Mononuclear cell (primary cell): Measurements from ENCODE around the gene DPP7. TPM values are rescaled to one million over a fixed set of nuclear protein-coding genes. Genes with fewer than 3 reads are reported as not detected.

ENCODE experiments used
- H3K27me3 ChIP-seq: 2 replicates; pipeline ENCODE4 v1.6.0; 2011; ENCODE audit warnings: low read length, control low read depth; ENCODE audit not compliant: insufficient read depth
- H3K4me1 ChIP-seq: 2 replicates; pipeline ENCODE4 v1.5.1; 2011; ENCODE audit warnings: mild to moderate bottlenecking, low read length, control low read depth; ENCODE audit not compliant: insufficient read depth
- H3K4me3 ChIP-seq: 2 replicates; pipeline ENCODE4 v1.5.1; 2011; ENCODE audit warnings: mild to moderate bottlenecking, low read length, moderate library complexity
- H3K9me3 ChIP-seq: 2 replicates; pipeline ENCODE4 v1.5.1; 2011; ENCODE audit warnings: low read depth, mild to moderate bottlenecking, control low read depth, low read length
- total RNA-seq: library from RNA; depleted of rRNA; stranded (reverse); fragments of >200 nt; gene quantifications from one replicate; pipeline ENCODE4 v1.2.3, GENCODE V29; 2012

DPP7 gene
- 86.9 TPM for total RNA-seq

DNA sequence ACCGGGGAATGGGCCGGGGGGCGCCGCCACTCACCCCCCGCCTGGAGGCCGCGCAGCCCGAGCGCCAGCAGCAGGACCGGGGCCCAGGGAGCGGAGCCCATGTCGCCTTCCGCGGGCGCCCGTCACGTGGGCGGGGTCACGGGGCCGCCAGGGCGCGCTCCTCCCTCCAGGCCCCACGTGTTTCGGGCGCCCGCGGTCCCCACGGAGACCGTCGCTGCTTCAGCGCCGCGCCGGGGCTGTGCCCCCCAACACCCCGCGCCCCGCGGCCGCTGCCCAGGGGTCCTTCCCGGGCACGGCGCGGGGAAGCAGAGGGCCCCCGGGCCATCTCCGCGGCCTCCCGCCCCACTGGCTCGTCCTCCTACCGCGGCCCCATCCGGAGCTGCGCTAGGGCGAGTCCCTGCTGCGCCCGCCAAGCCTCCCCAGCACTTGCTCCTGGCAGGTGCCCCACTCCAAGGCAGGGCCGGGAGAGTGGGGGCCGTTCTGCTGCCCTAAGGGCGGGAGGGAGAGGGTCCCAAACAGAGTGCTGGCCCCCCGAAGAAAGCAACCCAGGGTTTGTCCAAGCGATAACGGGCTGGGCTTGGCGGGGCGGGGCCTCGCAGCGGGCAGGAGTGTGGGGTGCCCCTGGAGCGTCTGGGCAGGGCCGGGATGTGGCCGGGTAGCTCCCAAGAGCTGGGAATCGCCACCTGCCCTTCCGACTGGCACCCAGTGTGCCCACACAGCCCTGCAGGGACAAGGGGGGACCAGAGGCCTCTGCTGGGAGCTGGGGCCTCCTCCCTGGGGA is at the start of gene DPP7:
Gene DPP7 (minus strand): TSS at position 121 of the 781 bp plus-strand sequence. CDS start 20 bp downstream, at position 101.
- H3K27me3 ChIP-seq = no peaks in the 10 kb centered on the region
- H3K9me3 ChIP-seq = no peaks in the 10 kb centered on the region
- peak within 1 kb of the TSS; percentile 39 for H3K4me3 ChIP-seq
- H3K4me1 ChIP-seq = peaks cover 14% of the 10 kb centered on the region

DNA sequence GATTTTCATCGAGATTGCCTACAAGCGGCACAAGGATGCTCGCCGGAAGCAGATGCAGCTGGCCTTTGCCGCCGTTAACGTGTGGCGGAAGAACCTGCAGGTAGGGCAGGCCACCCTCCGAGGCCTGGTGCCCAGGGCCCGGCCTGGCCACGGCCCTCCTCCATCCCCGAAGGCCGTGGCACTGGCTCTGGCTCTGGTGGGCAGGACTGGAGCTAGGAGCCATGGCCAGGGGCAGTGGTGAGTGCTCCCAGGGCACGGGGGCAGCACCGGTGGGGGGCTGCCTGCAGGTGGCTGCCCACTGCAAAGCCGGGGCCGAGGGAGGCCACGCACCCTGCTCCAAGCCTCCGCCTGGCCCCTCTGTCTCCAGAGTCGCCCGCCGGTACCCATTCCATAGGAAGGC is 49.3 kb upstream of the DPP7 start:
- peaks cover 27% of the 10 kb centered on the region for H3K27me3 ChIP-seq
- no peak overlapping the region for H3K4me3 ChIP-seq
- no peaks in the 10 kb centered on the region for H3K4me1 ChIP-seq
- no peaks in the 10 kb centered on the region for H3K9me3 ChIP-seq

DNA sequence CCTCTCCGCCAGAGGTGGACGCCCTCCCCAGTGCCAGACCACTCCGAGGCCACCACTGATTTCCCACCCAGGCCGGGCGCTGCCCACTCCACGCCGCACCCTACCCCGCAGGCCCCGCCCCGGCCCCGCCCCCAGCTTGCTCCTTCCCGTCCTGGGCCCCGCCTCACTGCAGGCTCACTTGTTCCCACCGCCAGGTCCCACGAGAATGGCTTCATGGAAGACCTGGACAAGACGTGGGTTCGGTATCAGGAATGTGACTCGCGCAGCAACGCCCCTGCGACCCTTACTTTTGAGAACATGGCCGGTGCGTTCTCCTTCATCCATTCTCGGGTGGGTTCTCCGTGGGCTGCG is 48.8 kb upstream of the DPP7 start:
- H3K4me1 ChIP-seq = no peaks in the 10 kb centered on the region
- no peaks in the 10 kb centered on the region for H3K9me3 ChIP-seq
- H3K4me3 ChIP-seq = no peak overlapping the region
- peaks cover 30% of the 10 kb centered on the region for H3K27me3 ChIP-seq

DNA sequence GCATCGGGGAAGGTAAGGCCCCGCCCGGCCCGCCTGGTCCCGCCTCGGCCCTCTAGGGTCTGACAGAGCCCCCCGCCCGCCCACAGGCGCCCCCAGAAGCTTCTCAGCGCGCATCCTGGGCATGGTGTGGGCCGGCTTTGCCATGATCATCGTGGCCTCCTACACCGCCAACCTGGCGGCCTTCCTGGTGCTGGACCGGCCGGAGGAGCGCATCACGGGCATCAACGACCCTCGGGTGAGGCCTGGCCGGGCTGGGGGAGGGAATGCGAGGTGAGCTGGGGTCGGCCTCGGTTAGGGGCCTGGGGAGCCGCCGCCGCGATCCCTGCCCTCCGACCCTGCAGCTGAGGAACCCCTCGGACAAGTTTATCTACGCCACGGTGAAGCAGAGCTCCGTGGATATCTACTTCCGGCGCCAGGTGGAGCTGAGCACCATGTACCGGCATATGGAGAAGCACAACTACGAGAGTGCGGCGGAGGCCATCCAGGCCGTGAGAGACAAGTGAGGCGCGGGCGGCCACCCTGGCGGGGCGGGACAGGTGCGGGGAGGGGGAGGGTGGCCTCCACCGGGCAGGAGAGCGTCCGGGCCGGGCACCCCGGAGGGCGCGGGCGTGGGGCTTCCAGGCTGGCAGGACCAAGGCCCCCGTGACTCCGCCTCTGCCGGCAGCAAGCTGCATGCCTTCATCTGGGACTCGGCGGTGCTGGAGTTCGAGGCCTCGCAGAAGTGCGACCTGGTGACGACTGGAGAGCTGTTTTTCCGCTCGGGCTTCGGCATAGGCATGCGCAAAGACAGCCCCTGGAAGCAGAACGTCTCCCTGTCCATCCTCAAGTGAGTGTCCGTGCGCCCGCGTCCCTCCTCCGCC is 48.2 kb upstream of the DPP7 start:
- H3K27me3 ChIP-seq = peaks cover 35% of the 10 kb centered on the region
- H3K4me3 ChIP-seq = no peak overlapping the region
- no peaks in the 10 kb centered on the region for H3K9me3 ChIP-seq
- no peaks in the 10 kb centered on the region for H3K4me1 ChIP-seq

DNA sequence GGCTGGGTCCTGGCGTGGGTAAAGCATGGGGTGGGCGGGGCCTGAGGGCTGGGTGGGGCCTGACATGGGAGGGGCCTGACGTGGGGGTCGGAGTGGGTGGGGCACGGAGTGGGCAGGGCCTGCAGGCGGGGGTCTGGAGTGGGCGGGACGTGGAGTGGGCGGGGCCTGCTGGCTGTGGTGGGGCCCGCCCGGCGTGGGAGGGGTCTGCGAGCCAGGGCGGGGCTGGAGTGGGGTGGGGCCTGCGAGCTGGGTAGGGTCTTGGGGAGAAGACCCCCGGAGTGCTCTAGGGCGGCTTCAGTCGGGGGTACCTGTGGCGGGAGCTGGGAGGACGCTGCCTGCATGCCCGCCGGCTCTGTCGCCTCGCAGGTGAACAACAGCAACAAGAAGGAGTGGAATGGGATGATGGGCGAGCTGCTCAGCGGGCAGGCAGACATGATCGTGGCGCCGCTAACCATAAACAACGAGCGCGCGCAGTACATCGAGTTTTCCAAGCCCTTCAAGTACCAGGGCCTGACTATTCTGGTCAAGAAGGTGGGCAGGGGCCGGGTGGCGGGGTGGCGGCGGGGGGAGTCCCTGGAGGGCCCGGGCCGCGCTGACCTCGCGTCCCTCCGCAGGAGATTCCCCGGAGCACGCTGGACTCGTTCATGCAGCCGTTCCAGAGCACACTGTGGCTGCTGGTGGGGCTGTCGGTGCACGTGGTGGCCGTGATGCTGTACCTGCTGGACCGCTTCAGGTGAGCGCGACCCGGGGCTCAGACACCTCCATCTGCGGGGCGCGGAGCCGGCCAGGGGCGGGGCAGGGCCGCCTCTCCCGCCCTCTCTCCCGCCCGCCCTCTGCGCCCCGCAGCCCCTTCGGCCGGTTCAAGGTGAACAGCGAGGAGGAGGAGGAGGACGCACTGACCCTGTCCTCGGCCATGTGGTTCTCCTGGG is 47.3 kb upstream of the DPP7 start:
- H3K27me3 ChIP-seq = peaks cover 39% of the 10 kb centered on the region
- no peaks in the 10 kb centered on the region for H3K4me1 ChIP-seq
- no peaks in the 10 kb centered on the region for H3K9me3 ChIP-seq
- H3K4me3 ChIP-seq = no peak overlapping the region

DNA sequence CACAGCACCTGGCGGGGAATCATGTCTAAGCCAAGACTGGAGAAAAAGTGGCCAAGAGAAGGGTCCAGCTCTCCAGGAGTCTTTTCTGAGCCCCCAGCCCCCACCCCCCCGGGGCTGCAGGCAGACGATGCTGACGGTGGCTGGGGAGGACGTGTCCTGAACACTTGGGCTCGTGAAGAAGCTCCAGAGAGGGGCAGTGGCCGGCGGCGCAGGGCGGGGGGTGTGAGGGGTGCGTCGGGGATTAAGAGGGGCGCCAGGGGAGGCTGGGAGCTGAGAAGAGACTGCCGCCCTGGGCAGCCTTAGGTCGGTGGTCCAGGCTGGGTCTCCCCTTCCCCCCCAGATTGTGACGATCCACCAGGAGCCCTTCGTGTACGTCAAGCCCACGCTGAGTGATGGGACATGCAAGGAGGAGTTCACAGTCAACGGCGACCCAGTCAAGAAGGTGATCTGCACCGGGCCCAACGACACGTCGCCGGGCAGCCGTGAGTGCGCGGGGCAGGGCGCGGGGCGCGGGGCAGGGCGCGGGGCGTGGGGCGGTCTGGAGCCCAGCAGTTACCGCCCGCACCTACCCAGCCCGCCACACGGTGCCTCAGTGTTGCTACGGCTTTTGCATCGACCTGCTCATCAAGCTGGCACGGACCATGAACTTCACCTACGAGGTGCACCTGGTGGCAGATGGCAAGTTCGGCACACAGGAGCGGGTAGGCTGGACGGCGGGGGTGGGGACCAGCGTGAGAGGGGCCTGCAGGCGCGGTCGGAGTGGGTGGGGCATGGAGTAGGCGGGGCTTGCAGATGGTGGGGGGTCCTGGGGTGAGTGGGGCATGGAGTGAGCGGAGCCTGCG is 46.4 kb upstream of the DPP7 start:
- Histone ChIP-seq H3K27me3 (peaks cover 37% of the 10 kb centered on the region), H3K9me3 (no peaks in the 10 kb centered on the region), H3K4me1 (peaks cover 7% of the 10 kb centered on the region), H3K4me3 (no peak overlapping the region)

DNA sequence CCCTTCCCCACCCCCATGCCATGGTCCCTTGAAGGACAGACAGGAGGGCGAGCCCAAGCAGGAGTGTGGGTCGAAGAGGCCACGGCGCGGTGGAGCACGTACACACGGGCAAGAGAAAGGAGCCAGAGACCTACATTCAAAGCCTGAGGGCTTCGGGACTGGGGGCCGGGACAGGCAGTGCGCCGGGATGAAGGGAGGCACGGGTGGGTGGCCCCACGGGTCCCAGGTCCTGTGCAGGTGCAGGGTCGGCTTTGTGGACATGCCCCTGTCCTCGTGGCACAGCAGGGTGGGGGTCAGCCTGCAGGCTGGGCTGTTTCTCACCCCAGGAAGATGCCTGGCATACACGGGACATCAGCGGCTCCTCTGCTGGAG is 45.5 kb upstream of the DPP7 start:
- Histone ChIP-seq H3K9me3 (no peaks in the 10 kb centered on the region), H3K4me1 (peaks cover 7% of the 10 kb centered on the region), H3K4me3 (no peak overlapping the region), H3K27me3 (peaks cover 37% of the 10 kb centered on the region)

DNA sequence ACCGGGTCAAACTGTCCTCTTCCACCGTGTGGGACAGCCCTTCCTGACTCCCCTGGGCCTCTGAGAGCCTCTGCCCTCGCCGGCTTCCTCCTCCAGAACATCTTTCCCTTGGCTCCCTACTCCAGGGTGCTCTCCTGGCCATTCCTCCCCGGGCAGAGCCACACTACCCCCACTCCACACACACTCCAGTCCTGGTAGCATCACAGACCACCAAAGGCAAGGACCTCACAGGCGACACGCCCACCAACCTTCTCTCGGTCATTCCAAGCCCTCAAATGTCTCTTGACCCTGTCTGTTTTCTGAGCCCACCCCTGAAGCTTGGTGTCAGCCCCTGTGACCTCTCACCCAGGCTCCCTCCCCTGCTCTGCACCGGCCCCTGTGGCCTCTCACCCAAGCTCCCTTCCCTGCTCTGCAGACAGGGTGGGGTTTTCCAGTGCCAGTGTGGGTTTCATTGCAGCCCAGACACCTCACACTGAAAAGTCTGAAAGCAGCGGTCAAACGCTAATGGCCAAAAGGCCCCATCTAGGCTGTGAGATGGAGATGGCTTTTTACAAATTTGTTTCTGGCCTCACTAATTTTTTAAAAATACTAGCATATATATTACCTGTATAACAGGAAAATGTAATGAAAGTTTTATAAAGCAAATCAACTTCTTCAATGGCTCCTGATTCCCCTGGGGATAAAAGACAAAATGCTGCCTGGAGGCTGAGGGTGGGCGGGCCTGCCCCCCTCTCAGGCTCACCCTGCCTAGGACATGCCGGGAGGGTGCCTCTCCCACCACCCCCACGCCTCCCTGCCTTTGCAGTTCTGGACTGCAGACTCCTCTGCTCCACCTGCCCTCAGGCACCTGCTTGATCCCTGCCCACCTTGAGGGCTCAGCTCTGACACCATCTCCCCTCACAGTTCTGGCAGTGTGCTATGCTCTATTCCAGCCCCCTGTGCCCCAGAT is 44.8 kb upstream of the DPP7 start:
- peaks cover 7% of the 10 kb centered on the region for H3K4me1 ChIP-seq
- H3K27me3 ChIP-seq = peaks cover 37% of the 10 kb centered on the region
- H3K4me3 ChIP-seq = no peak overlapping the region
- no peaks in the 10 kb centered on the region for H3K9me3 ChIP-seq

DNA sequence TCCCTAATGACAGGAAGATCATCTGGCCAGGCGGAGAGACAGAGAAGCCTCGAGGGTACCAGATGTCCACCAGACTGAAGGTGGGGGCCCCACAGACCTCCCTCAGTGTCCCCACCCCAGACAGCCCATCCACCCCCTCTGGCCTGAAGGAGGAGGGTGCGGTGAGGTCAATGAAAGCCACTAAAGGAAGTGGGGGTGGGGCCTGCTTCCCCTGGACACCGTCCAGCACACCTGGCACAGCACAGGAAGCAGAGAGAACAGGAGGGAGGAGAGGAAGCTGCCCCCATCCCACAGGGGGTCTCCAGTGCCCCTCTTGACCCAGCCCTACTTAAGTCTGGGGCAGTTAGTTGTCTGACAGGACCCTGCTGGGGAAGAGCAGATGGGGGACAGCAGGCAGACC is 44.1 kb upstream of the DPP7 start:
- H3K4me3 ChIP-seq = no peak overlapping the region
- no peaks in the 10 kb centered on the region for H3K9me3 ChIP-seq
- H3K27me3 ChIP-seq = peaks cover 34% of the 10 kb centered on the region
- peaks cover 7% of the 10 kb centered on the region for H3K4me1 ChIP-seq

DNA sequence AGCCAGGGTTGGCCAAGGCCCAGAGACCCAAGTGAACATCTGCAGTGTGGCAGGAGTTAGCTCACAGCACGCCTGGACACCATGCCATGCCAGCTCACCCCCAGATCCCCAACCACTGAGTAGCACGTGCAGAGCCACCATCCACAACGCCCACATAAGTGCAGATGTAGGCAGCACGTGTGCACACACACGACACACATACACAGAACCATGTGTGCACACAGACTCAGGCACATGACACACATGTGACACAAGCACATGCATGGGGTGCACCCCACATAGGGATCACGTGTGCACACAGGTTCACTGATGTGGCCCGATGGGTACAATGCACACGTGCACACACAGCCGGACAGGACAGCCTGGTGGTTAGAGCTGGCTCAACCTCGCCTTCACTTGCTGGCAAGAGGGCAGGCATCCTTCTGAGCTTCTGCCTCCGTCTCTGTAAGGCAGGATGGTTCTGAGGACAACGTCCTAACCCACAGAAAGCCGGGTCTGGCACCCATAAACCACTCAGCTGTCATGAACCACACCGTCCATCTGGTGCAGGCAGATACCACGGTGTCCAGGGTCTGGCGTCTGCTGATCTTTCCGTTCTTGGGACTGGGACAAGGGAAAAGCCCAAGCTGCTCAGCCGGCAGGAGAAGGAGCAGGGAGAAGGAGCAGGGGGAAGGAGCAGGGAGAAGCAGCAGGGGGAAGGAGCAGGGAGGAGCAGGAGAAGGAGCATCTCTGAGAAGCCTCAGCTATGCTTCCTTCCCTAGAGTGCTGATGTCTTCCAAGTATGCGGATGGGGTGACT is 43.3 kb upstream of the DPP7 start:
- peaks cover 30% of the 10 kb centered on the region for H3K27me3 ChIP-seq
- peaks cover 7% of the 10 kb centered on the region for H3K4me1 ChIP-seq
- H3K4me3 ChIP-seq = no peak overlapping the region
- no peaks in the 10 kb centered on the region for H3K9me3 ChIP-seq

DNA sequence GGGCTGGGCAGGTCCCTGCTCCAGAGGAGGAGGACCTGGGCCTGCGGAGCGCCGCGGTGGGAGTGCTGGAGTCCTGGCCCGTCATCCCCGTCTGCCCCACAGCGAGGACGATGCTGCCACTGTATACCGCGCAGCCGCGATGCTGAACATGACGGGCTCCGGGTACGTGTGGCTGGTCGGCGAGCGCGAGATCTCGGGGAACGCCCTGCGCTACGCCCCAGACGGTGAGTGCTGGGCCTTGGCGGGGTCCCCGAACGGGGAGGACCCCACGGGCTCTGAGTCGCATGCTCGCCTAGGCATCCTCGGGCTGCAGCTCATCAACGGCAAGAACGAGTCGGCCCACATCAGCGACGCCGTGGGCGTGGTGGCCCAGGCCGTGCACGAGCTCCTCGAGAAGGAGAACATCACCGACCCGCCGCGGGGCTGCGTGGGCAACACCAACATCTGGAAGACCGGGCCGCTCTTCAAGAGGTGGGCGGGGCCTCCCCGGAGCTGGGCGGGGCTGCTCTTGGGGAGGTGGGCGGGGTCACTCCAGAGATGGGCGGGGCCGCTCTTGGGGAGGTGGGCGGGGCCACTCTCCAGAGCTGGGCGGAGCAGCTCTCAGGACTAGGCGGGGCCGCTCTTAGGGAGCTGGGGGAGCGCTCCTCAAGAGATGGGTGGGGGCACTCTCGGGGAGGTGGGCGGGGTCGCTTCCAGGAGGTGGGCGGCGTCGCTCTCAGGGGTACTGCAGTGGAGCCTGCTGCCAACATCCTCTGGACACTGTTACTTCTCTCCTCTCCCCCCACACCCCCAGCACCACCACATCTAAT is 42.2 kb upstream of the DPP7 start:
- H3K9me3 ChIP-seq = no peaks in the 10 kb centered on the region
- H3K4me1 ChIP-seq = peaks cover 7% of the 10 kb centered on the region
- peaks cover 26% of the 10 kb centered on the region for H3K27me3 ChIP-seq
- H3K4me3 ChIP-seq = no peak overlapping the region

DNA sequence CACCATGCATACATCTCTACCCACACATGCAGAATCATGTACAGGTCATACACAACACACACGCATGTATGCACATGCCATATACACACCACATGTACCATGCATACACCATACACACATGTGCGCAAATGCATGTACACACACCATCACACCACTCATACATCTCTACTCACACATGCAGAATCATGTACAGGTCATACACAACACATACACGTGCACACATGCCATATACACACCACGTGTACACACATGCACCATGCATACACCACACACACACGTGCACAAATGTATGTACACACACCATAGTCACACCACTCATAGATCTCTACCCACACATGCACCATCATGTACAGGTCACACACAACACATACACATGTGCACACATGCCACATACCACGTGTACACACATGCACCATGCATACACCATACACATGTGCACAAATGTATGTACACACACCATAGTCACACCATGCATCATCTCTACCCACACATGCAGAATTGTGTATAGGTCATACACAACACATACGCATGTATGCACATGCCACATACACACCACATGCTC is 38.4 kb upstream of the DPP7 start:
- H3K4me1 ChIP-seq = peaks cover 7% of the 10 kb centered on the region
- no peak overlapping the region for H3K4me3 ChIP-seq
- H3K27me3 ChIP-seq = peaks cover 13% of the 10 kb centered on the region
- no peaks in the 10 kb centered on the region for H3K9me3 ChIP-seq
